Pancreas (tissue), 10 donors: ENCODE data around the gene BLOC1S1. TPM values are rescaled to one million over a fixed set of nuclear protein-coding genes. Genes with fewer than 3 reads are reported as not detected.
"Not testable (repeated sequence)": the region's sequence is repeated elsewhere in the genome, so short reads cannot be mapped to it uniquely, and the experiment has no call there.

Experiments
- ATAC-seq, 4 donors: fragments of 200-7000 bp; cut with Tn5 transposase; one replicate each; pipeline versions ENCODE4 v1.8.0 to v1.9.1; 2020; ENCODE audit warnings: mild to moderate bottlenecking in 4 of 4, moderate library complexity in 4 of 4
- DNase-seq, 6 donors: peaks; one replicate each; pipeline ENCODE4 v3.0.0-alpha.2; 2020
- FAIRE-seq: peaks from 2 replicates; lab custom pipeline; 2012; peaks lifted over from hg19 to GRCh38; lab: Jason Lieb, UNC
- H3K27ac ChIP-seq, 4 donors: fragments of 200-600 bp; sonication (generic); 1 replicate in 3 of 4; 2 replicates in 1 of 4; pipeline versions ENCODE4 v1.5.0 to v1.8.0; 2020
- H3K27me3 ChIP-seq, 4 donors: fragments of 200-600 bp; one replicate each; pipeline ENCODE4 v1.8.0; 2021
- H3K36me3 ChIP-seq, 3 donors: fragments of 200-600 bp; sonication (generic) in 1 of 3; one replicate each; pipeline versions ENCODE4 v1.5.0 to v1.8.0; 2020 to 2021
- H3K4me1 ChIP-seq, 3 donors: fragments of 200-600 bp; one replicate each; pipeline ENCODE4 v1.8.0; 2021
- H3K4me3 ChIP-seq, 4 donors: fragments of 200-600 bp; sonication (generic) in 2 of 4; one replicate each; pipeline versions ENCODE4 v1.5.0 to v1.8.0; 2020 to 2021
- H3K9me3 ChIP-seq, 4 donors: fragments of 200-600 bp; one replicate each; pipeline ENCODE4 v1.8.0; 2021
- WGBS, 2 donors: extraction: QIAGEN DNeasy Blood & Tissue Kit; methylation state at CpG; one replicate each; pipeline ENCODE4 v1.1.7; 2013; 5-methylcytosine and 5-hydroxymethylcytosine counted together
- intact Hi-C, 3 donors: fragments of 100-400 bp; cut with DNase I; formaldehyde crosslinking; loops; one replicate each; pipeline versions ENCODE4 v1.11.1 to v1.14.2; 2022
- polyA plus RNA-seq, 2 donors: library from polyadenylated mRNA; stranded (reverse); fragments of 200-250 nt; gene quantifications; one replicate each; pipeline ENCODE4 v1.2.3, GENCODE V29; 2013
- total RNA-seq, 6 donors: library from RNA; stranded (reverse); fragmentation: NEBNext Ultra II Directional in 4 of 6; extraction: Animal tissue kit (Norgen Biotek cat#: 25700) in 4 of 6; gene quantifications; one replicate each; pipeline versions ENCODE4 v1.2.1 to v1.2.4, GENCODE V29; 2021 to 2023
- TF ChIP-seq, protein P1 (sequence below), 4 donors: fragments of 200-600 bp; sonication (generic) in 3 of 4; IDR thresholded peaks; one replicate each; pipeline versions ENCODE4 v1.5.0 to v1.8.0; 2021; ENCODE audit warnings: antibody characterized with exemption in 4 of 4
- donor health status: healthy with polysubstance abuse.
- donor health status: DM: no; HTN: no; CAD: no; lungs with moderate emphysema.
- donor health status: DM: no; HTN: no; CAD: no.
- donor health status: control.
- donor health status: control.
- donor health status: Bipolar disorder and iron deficiency.
- donor health status: DM: yes; HTN: yes; CAD: no.
- donor health status: DM: no; HTN: no; CAD: no.
- donor health status: DM: no; HTN: no; CAD: no.
- donor health status: DM: yes; HTN: yes; CAD: no.

Gene BLOC1S1
- total and polyA plus RNA-seq, 8 donors, result 32.5 to 155 (median 47.7) TPM

DNA sequence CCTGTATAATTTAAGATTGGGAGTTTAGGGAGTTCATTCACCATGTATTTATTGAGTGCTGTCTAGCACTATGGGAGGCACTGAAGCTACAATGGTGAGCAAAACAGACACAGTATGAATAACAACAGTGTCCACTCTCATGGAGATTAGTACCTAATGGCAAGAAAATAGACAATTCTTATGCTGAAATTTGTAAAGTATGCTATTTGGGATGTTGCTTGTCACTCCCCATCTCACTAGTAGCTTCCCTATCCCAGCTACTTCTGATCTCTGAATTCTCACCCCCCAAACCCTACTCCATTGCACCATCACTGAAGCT lies 31.0 kb downstream of the BLOC1S1 start:
- Histone ChIP-seq H3K27me3 (no peaks in the 10 kb centered on the region), H3K9me3 (no peaks in the 10 kb centered on the region), H3K36me3 (no peaks in the 10 kb centered on the region), H3K4me1 (peaks cover 0 to 7% (median 3%) of the 10 kb centered on the region in 3 donors), H3K4me3 (no peak overlapping the region), H3K27ac (no peak overlapping the region)
- DNase-seq (no peak), ATAC-seq (no peak), FAIRE-seq (no peak)
- TF ChIP-seq, protein P1, sequence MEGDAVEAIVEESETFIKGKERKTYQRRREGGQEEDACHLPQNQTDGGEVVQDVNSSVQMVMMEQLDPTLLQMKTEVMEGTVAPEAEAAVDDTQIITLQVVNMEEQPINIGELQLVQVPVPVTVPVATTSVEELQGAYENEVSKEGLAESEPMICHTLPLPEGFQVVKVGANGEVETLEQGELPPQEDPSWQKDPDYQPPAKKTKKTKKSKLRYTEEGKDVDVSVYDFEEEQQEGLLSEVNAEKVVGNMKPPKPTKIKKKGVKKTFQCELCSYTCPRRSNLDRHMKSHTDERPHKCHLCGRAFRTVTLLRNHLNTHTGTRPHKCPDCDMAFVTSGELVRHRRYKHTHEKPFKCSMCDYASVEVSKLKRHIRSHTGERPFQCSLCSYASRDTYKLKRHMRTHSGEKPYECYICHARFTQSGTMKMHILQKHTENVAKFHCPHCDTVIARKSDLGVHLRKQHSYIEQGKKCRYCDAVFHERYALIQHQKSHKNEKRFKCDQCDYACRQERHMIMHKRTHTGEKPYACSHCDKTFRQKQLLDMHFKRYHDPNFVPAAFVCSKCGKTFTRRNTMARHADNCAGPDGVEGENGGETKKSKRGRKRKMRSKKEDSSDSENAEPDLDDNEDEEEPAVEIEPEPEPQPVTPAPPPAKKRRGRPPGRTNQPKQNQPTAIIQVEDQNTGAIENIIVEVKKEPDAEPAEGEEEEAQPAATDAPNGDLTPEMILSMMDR (IDR thresholded peaks at IDR 0.05), result no peak
- intact Hi-C loops, result loop anchor here in 1 of 3 donors (10.0 kb wide), 1 partner anchor 188 kb away; the partner anchor contains the start of gene DGKA

DNA sequence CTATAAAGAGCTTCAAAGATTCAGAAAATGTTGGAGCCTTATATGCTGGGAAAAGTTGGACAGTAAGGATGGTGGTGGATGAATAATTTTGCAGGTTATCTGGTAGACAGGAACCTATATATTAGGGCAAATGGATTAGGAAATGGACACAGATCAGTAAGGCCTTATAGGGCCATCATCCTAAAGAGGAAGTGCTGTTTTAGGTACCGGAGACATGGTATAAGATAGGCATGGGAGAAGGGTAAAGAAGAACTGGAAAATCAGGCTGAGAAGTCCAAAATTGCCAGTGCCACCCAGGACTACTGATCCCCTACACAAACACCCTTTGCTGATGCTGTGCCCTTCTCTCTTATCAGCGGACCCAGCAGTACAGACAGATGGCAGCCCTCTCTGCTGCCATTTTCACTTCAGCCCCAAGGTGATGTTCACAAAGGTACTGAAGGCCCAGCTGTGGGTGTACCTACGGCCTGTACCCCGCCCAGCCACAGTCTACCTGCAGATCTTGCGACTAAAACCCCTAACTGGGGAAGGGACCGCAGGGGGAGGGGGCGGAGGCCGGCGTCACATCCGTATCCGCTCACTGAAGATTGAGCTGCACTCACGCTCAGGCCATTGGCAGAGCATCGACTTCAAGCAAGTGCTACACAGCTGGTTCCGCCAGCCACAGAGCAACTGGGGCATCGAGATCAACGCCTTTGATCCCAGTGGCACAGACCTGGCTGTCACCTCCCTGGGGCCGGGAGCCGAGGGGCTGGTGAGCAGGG lies 32.6 kb downstream of the BLOC1S1 start:
- Histone ChIP-seq H3K27ac (no peak overlapping the region), H3K36me3 (peaks cover 0 to 7% (median 6%) of the 10 kb centered on the region in 3 donors), H3K27me3 (no peaks in the 10 kb centered on the region), H3K4me3 (no peak overlapping the region), H3K9me3 (no peaks in the 10 kb centered on the region), H3K4me1 (peaks cover 0 to 7% (median 3%) of the 10 kb centered on the region in 3 donors)
- TF ChIP-seq, protein P1 (IDR thresholded peaks at IDR 0.05), result no peak
- 91 to 94% methylated on average over 18 of the region's 18 CpGs for WGBS, 2 donors
- FAIRE-seq (no peak), ATAC-seq (no peak), DNase-seq (no peak)
- intact Hi-C loops, result loop anchor here in 1 of 3 donors (10.0 kb wide), 1 partner anchor 186 kb away; the partner anchor contains the start of gene DGKA

GRCh38 chr12:55755246-55755645 lies 39.4 kb downstream of the BLOC1S1 start:
- no peaks in the 10 kb centered on the region for H3K27me3 ChIP-seq
- DNase-seq, result no peak
- peaks cover 0 to 46% (median 20%) of the 10 kb centered on the region in 3 donors for H3K36me3 ChIP-seq
- TF ChIP-seq, protein P1 (IDR thresholded peaks at IDR 0.05), result no peak
- 59 to 72% methylated on average over 2 of the region's 2 CpGs for WGBS, 2 donors
- FAIRE-seq, result no peak
- H3K9me3 ChIP-seq, result no peaks in the 10 kb centered on the region
- ATAC-seq, result no peak
- intact Hi-C loops, result loop anchor here in 1 of 3 donors (10.0 kb wide), 1 partner anchor 50 kb away; no protein-coding TSS in a partner anchor
- no peak overlapping the region for H3K27ac ChIP-seq
- H3K4me3 ChIP-seq, result no peak overlapping the region
- no peaks in the 10 kb centered on the region for H3K4me1 ChIP-seq

DNA sequence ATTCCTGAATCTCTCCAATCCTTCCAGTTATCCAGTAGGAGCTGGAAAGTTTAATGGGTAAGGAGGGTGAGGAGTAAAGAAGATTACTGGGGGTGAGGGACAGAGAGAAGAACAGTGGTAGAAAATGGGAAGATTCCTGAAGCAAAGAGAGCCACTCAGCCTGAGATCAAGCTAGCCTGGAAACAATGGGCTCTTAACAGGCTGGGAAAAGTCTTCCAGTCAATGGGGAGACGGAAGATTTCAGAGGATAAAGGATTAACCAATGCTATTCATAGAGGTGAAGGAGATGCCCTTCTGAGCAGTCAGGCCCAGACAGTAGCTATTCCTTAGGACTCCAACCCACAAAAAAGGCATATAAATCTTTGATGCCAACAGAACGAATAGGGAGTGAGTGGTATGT lies 41.9 kb downstream of the BLOC1S1 start:
- H3K4me3 ChIP-seq, result no peak overlapping the region
- no peak for ATAC-seq
- DNase-seq, result no peak
- H3K9me3 ChIP-seq, result no peaks in the 10 kb centered on the region
- 82 to 87% methylated on average over 2 of the region's 2 CpGs for WGBS, 2 donors
- no peaks in the 10 kb centered on the region for H3K4me1 ChIP-seq
- peaks cover 0 to 41% (median 15%) of the 10 kb centered on the region in 3 donors for H3K36me3 ChIP-seq
- H3K27ac ChIP-seq, result no peak overlapping the region
- TF ChIP-seq, protein P1 (IDR thresholded peaks at IDR 0.05), result no peak
- no peaks in the 10 kb centered on the region for H3K27me3 ChIP-seq
- no peak for FAIRE-seq
- intact Hi-C loops, result loop anchor here in 1 of 3 donors (10.0 kb wide), 1 partner anchor 47 kb away; no protein-coding TSS in a partner anchor

DNA sequence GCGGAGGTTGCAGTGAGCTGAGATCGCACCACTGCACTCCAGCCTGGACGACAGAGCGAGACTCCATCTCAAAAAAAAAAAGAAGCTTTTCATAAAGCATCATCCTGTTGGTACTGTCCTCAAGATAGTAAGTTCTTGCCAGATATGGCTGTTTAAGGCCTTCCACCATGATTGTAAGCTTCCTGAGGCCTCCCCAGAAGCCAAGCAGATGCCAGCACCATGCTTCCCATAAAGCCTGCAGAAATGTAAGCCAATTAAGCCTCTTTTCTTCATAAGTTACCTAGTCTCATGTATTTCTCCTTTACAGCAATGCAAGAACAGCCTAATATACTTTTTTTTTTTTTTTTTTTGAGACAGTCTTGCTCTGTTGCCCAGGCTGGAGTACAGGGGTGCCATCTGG lies 42.7 kb downstream of the BLOC1S1 start:
- H3K36me3 ChIP-seq, result peaks cover 0 to 42% (median 15%) of the 10 kb centered on the region in 3 donors
- not testable (repeated sequence) for H3K27me3 ChIP-seq, H3K27ac ChIP-seq, H3K9me3 ChIP-seq, H3K4me1 ChIP-seq, ATAC-seq, H3K4me3 ChIP-seq, FAIRE-seq, DNase-seq
- 98% methylated on average over 4 of the region's 4 CpGs for WGBS, 2 donors
- intact Hi-C loops, result loop anchor here in 1 of 3 donors (10.0 kb wide), 1 partner anchor 46 kb away; no protein-coding TSS in a partner anchor
